CD4-positive, alpha-beta T cell (primary cell): Measurements from ENCODE around the gene ACACB. TPM values are rescaled to one million over a fixed set of nuclear protein-coding genes. Genes with fewer than 3 reads are reported as not detected.

Experiments
- ATAC-seq: fragments of 200-7000 bp; cut with Tn5 transposase; one replicate; pipeline ENCODE4 v1.10.0; 2022; ENCODE audit warnings: mild to moderate bottlenecking; ENCODE audit not compliant: poor library complexity
- CTCF ChIA-PET: fragments of 350-600 bp; sonication (Branson Sonifier 250); formaldehyde crosslinking; loops from one replicate; lab custom pipeline; 2021; ENCODE audit warnings: antibody characterized with exemption, inconsistent platforms; lab: Charles Lee
- POLR2A ChIA-PET: fragments of 350-600 bp; sonication (Branson Sonifier 250); formaldehyde crosslinking; loops from one replicate; lab custom pipeline; 2021; ENCODE audit warnings: antibody characterized with exemption, inconsistent platforms; lab: Charles Lee
- DNase-seq, 14 experiments: peaks; one replicate each; pipeline ENCODE4 v3.0.0-alpha.2; 2013 to 2020; ENCODE audit warnings: mixed read lengths in 2 of 14
- H3K27ac ChIP-seq, 2 donors: one replicate each; pipeline versions ENCODE4 v1.5.1 to v1.7.0; 2013; ENCODE audit warnings: low read length in 2 of 2, low read depth in 1 of 2, mild to moderate bottlenecking in 1 of 2
- H3K27me3 ChIP-seq, 2 experiments: 1 replicate in 1 of 2; 2 replicates in 1 of 2; pipeline versions ENCODE4 v1.6.1 to v1.7.0; 2013; ENCODE audit warnings: low read length in 2 of 2, control low read depth in 1 of 2, mild to moderate bottlenecking in 1 of 2, moderate library complexity in 1 of 2; ENCODE audit not compliant: insufficient read depth in 2 of 2, control insufficient read depth in 1 of 2
- H3K36me3 ChIP-seq: one replicate; pipeline ENCODE4 v1.6.1; 2013; ENCODE audit warnings: low read length, control low read depth; ENCODE audit not compliant: insufficient read depth
- H3K4me1 ChIP-seq: one replicate; pipeline ENCODE4 v1.6.1; 2013; ENCODE audit warnings: low read length, control low read depth; ENCODE audit not compliant: insufficient read depth
- H3K4me3 ChIP-seq: one replicate; pipeline ENCODE4 v1.5.1; 2013; ENCODE audit warnings: mild to moderate bottlenecking, low read length, moderate library complexity
- H3K9me3 ChIP-seq, 2 experiments: 1 replicate in 1 of 2; 2 replicates in 1 of 2; pipeline versions ENCODE4 v1.6.1 to v1.7.0; 2013; ENCODE audit warnings: low read length in 2 of 2, mild to moderate bottlenecking in 2 of 2, control low read depth in 1 of 2, moderate library complexity in 1 of 2; ENCODE audit not compliant: control insufficient read depth in 1 of 2, insufficient read depth in 1 of 2
- H3K27ac Mint-ChIP-seq: one replicate; pipeline ENCODE4 v1.8.0; 2020; ENCODE audit warnings: mixed read lengths
- H3K27me3 Mint-ChIP-seq: one replicate; pipeline ENCODE4 v1.8.0; 2021; ENCODE audit warnings: mixed read lengths
- H3K36me3 Mint-ChIP-seq: one replicate; pipeline ENCODE4 v1.8.0; 2021; ENCODE audit warnings: low read depth, mixed read lengths
- H3K4me1 Mint-ChIP-seq: one replicate; pipeline ENCODE4 v1.8.0; 2021; ENCODE audit warnings: low read depth, mixed read lengths
- H3K4me3 Mint-ChIP-seq: one replicate; pipeline ENCODE4 v1.8.0; 2020; ENCODE audit warnings: mild to moderate bottlenecking, mixed read lengths
- H3K9me3 Mint-ChIP-seq: one replicate; pipeline ENCODE4 v1.8.0; 2020; ENCODE audit warnings: mixed read lengths
- intact Hi-C, 2 experiments: fragments of 100-400 bp; cut with DNase I in 1 of 2; cut with micrococcal nuclease in 1 of 2; formaldehyde crosslinking; loops; one replicate each; pipeline versions ENCODE4 v1.15.1 to v1.9.0; 2023 to 2025; cut with DNase I, micrococcal nuclease
- total RNA-seq, 174 experiments: library from RNA in 2 of 174; stranded (reverse) in 2 of 174; gene quantifications; one replicate each; pipeline ENCODE4 v1.2.3 and lab custom pipeline; 2021 to 2026
- TF ChIP-seq, protein P1 (sequence below): fragments of 200-600 bp; IDR thresholded peaks from one replicate; pipeline ENCODE4 v1.8.0; 2022; ENCODE audit warnings: antibody characterized with exemption, mild to moderate bottlenecking

ACACB gene
- total RNA-seq, 2 experiments from 2014 or later: 30.3 to 32.2 TPM

DNA sequence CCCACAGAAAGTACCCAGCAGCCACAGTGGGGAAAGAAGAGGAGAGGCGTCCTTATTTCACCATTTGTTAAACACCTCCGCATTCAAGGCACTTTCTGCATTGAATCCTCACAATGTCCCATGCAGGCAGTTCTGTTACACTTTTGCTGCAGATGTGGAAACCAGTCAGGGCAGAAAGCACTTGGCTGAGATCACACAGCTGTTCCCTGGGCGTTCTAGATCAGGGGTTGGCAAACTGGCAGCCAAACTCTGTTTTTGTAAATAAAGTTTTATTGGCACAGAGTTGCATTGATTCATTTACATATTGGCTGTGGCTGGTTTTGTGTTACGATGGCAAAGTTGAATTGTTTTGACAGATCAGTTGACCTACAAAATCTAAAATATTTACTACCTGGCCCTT lies 172.6 kb downstream of the ACACB start:
- peaks cover 18 to 33% of the 10 kb centered on the region in 2 experiments for H3K27me3 ChIP-seq
- no peaks in the 10 kb centered on the region for H3K36me3 ChIP-seq
- peaks cover 0 to 11% of the 10 kb centered on the region in 2 experiments for H3K9me3 ChIP-seq
- TF ChIP-seq, protein P1, sequence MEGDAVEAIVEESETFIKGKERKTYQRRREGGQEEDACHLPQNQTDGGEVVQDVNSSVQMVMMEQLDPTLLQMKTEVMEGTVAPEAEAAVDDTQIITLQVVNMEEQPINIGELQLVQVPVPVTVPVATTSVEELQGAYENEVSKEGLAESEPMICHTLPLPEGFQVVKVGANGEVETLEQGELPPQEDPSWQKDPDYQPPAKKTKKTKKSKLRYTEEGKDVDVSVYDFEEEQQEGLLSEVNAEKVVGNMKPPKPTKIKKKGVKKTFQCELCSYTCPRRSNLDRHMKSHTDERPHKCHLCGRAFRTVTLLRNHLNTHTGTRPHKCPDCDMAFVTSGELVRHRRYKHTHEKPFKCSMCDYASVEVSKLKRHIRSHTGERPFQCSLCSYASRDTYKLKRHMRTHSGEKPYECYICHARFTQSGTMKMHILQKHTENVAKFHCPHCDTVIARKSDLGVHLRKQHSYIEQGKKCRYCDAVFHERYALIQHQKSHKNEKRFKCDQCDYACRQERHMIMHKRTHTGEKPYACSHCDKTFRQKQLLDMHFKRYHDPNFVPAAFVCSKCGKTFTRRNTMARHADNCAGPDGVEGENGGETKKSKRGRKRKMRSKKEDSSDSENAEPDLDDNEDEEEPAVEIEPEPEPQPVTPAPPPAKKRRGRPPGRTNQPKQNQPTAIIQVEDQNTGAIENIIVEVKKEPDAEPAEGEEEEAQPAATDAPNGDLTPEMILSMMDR: no peak
- intact Hi-C loops: no loop called here
- no peak overlapping the region for H3K4me3 Mint-ChIP-seq
- H3K4me3 ChIP-seq: no peak overlapping the region
- no peak for DNase-seq
- H3K9me3 Mint-ChIP-seq: no peaks in the 10 kb centered on the region
- H3K27ac ChIP-seq: no peak overlapping the region
- ChIA-PET POLR2A (no interaction called here), CTCF (no interaction called here)
- no peaks in the 10 kb centered on the region for H3K36me3 Mint-ChIP-seq
- H3K27me3 Mint-ChIP-seq: peaks cover 37% of the 10 kb centered on the region
- H3K4me1 ChIP-seq: no peaks in the 10 kb centered on the region
- no peaks in the 10 kb centered on the region for H3K4me1 Mint-ChIP-seq
- no peak overlapping the region for H3K27ac Mint-ChIP-seq
- ATAC-seq: no peak

DNA sequence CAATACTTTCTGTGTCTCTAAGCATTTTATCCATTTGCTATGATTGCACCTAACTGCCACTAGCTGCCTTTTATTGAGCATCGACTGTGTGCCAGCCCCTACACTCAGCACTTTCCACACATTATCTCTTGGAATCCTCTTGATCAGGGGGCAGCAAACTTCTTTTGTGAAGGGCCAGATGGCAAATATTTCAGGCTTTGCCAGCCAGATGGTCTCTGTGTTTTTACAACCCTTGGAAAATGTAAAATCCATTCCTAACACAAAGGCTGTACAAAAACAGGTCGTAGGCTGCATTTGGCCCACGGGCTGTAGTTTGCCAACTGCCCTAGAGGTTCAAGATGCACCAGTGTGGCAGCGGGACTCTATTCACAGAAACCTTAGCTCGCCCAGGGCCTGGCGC lies 173.2 kb downstream of the ACACB start:
- H3K4me3 ChIP-seq: no peak overlapping the region
- no peak overlapping the region for H3K27ac Mint-ChIP-seq
- H3K27me3 Mint-ChIP-seq: peaks cover 40% of the 10 kb centered on the region
- H3K27ac ChIP-seq: no peak overlapping the region
- no peaks in the 10 kb centered on the region for H3K4me1 Mint-ChIP-seq
- H3K4me3 Mint-ChIP-seq: no peak overlapping the region
- H3K9me3 Mint-ChIP-seq: no peaks in the 10 kb centered on the region
- peaks cover 0 to 11% of the 10 kb centered on the region in 2 experiments for H3K9me3 ChIP-seq
- no peak for DNase-seq
- H3K36me3 ChIP-seq: no peaks in the 10 kb centered on the region
- ChIA-PET CTCF (no interaction called here), POLR2A (no interaction called here)
- TF ChIP-seq, protein P1: no peak
- no peaks in the 10 kb centered on the region for H3K36me3 Mint-ChIP-seq
- peaks cover 18 to 36% of the 10 kb centered on the region in 2 experiments for H3K27me3 ChIP-seq
- ATAC-seq: no peak
- intact Hi-C loops: no loop called here
- H3K4me1 ChIP-seq: no peaks in the 10 kb centered on the region

DNA sequence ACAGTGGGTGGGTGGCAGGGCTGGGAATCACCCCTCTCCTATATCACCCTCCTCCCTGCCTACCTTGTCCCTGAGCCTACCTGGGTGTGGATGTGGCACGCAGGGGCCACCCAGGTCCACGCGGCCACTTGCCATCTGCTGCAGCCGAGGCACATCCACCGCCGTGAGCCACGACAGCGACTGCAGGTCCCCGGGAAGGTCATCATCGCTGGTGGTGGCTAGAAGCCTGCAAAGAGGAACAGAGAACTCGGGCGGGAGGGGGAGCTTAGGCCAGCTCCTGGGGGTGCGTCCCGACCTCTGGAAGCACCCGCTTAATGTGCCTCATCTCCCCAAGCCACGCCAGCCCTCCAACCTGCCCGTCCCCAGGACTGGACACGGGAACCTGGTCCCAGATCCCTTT lies 173.7 kb downstream of the ACACB start:
- peaks cover 18 to 36% of the 10 kb centered on the region in 2 experiments for H3K27me3 ChIP-seq
- Mint-ChIP-seq H3K27me3 (peaks cover 44% of the 10 kb centered on the region), H3K27ac (no peak overlapping the region), H3K36me3 (no peaks in the 10 kb centered on the region), H3K4me3 (no peak overlapping the region), H3K9me3 (no peaks in the 10 kb centered on the region), H3K4me1 (no peaks in the 10 kb centered on the region)
- TF ChIP-seq, protein P1: no peak
- ChIA-PET CTCF (no interaction called here), POLR2A (no interaction called here)
- H3K27ac ChIP-seq: no peak overlapping the region
- intact Hi-C loops: no loop called here
- ATAC-seq (no peak), DNase-seq (no peak)
- peaks cover 0 to 11% of the 10 kb centered on the region in 2 experiments for H3K9me3 ChIP-seq
- no peak overlapping the region for H3K4me3 ChIP-seq
- H3K36me3 ChIP-seq: no peaks in the 10 kb centered on the region
- H3K4me1 ChIP-seq: no peaks in the 10 kb centered on the region
